K562 (cell line): ENCODE measurements around the gene MPC2. TPM values are rescaled to one million over a fixed set of nuclear protein-coding genes. Genes with fewer than 3 reads are reported as not detected.

Source experiments
- ATAC-seq: fragments of 200-7000 bp; cut with Tn5 transposase; 3 replicates; pipeline ENCODE4 v1.9.1; 2020; ENCODE audit warnings: moderate library complexity
- BruUV-seq: library from RNA; stranded (reverse); fragments of 400-500 nt; replicated peaks from 2 replicates; lab custom pipeline; 2021; lab: Mats Ljungman, UMichigan
- CTCF ChIA-PET: fragments of 300-600 bp; formaldehyde crosslinking; extraction: SDS; loops from one replicate; lab custom pipeline; 2021; ENCODE audit warnings: low intra/inter-chr PET ratio; lab: Yijun Ruan, JAX
- POLR2A ChIA-PET: fragments of 300-600, 350-650 bp; sonication (Branson Sonifier 250); formaldehyde crosslinking; extraction: SDS; loops from one replicate; lab custom pipeline; 2021; ENCODE audit warnings: antibody characterized with exemption, inconsistent platforms; lab: Yijun Ruan, JAX
- DNase-seq, 4 experiments: peaks; one replicate each; pipeline versions ENCODE4 v3.0.0 to v3.0.0-alpha.2; 2011 to 2018; ENCODE audit warnings: low spot score in 3 of 4, mixed read lengths in 3 of 4; ENCODE audit errors: extremely low read depth in 1 of 4
- FAIRE-seq: peaks from 2 replicates; lab custom pipeline; 2011; peaks lifted over from hg19 to GRCh38; lab: Jason Lieb, UNC
- H2AFZ ChIP-seq: 2 replicates; pipeline ENCODE4 v1.6.0; 2011; ENCODE audit warnings: low read depth, low read length, control low read depth, inconsistent platforms
- H3K27ac ChIP-seq: fragments of 200-600 bp; 3 replicates; pipeline ENCODE4 v1.8.0; 2011; ENCODE audit warnings: low read depth, mild to moderate bottlenecking, control low read depth, inconsistent platforms, low read length, moderate library complexity, mixed read lengths; ENCODE audit errors: extremely low read depth
- H3K27me3 ChIP-seq, 2 experiments: fragments of 300-600 bp in 1 of 2; 2 replicates in 1 of 2; 3 replicates in 1 of 2; pipeline versions ENCODE4 v1.6.0 to v1.8.0; 2011; ENCODE audit warnings: inconsistent platforms in 2 of 2, low read length in 2 of 2, mild to moderate bottlenecking in 1 of 2, mixed read lengths in 1 of 2, moderate library complexity in 1 of 2; ENCODE audit not compliant: control insufficient read depth in 2 of 2, insufficient read depth in 2 of 2
- H3K36me3 ChIP-seq: fragments of 300-600 bp; 3 replicates; pipeline ENCODE4 v1.8.0; 2011; ENCODE audit warnings: mild to moderate bottlenecking, low read length, inconsistent platforms; ENCODE audit not compliant: control insufficient read depth, insufficient read depth
- H3K4me1 ChIP-seq, 2 experiments: fragments of 200-600 bp in 1 of 2; replicated peaks in 1 of 2; 2 replicates in 1 of 2; 3 replicates in 1 of 2; pipeline versions ENCODE4 v1.5.1 to v1.8.0; 2011; ENCODE audit warnings: inconsistent platforms in 2 of 2, low read length in 2 of 2, mild to moderate bottlenecking in 1 of 2, mixed read lengths in 1 of 2, moderate library complexity in 1 of 2; ENCODE audit not compliant: control insufficient read depth in 2 of 2, insufficient read depth in 2 of 2
- H3K4me2 ChIP-seq: 2 replicates; pipeline ENCODE4 v1.6.1; 2011; ENCODE audit warnings: low read length, control low read depth, inconsistent platforms, mixed read lengths; ENCODE audit not compliant: insufficient read depth
- H3K4me3 ChIP-seq: fragments of 200-600 bp; sonication (generic), shearing (Covaris generic); 2 replicates; pipeline ENCODE4 v1.5.1; 2016; ENCODE audit warnings: control low read depth, inconsistent platforms
- H3K79me2 ChIP-seq: fragments of 200-600 bp; 3 replicates; pipeline ENCODE4 v1.8.0; 2011; ENCODE audit warnings: low read length, inconsistent platforms; ENCODE audit not compliant: control insufficient read depth, insufficient read depth
- H3K9ac ChIP-seq, 2 experiments: 2 replicates each; pipeline versions ENCODE4 v1.6.0 to v1.6.1; 2011; ENCODE audit warnings: low read depth in 2 of 2, low read length in 2 of 2, control low read depth in 1 of 2, inconsistent platforms in 1 of 2, mild to moderate bottlenecking in 1 of 2, mixed read lengths in 1 of 2; ENCODE audit not compliant: insufficient read depth in 1 of 2
- H3K9me1 ChIP-seq: one replicate; pipeline ENCODE4 v1.6.0; 2011; ENCODE audit warnings: inconsistent platforms, mild to moderate bottlenecking, low read length, moderate library complexity; ENCODE audit not compliant: control insufficient read depth, insufficient read depth
- H3K9me3 ChIP-seq: replicated peaks from 2 replicates; pipeline ENCODE4 v1.5.1; 2011; ENCODE audit warnings: low read depth, low read length, inconsistent platforms; ENCODE audit not compliant: control insufficient read depth, insufficient read depth
- H4K20me1 ChIP-seq: replicated peaks from 2 replicates; pipeline ENCODE4 v1.6.1; 2011; ENCODE audit warnings: low read length, inconsistent platforms, mixed read lengths; ENCODE audit not compliant: control insufficient read depth, insufficient read depth
- ARID2 ChIP-seq: fragments of 450-650 bp; IDR thresholded peaks from 2 replicates; pipeline ENCODE4 v1.6.1; 2017; ENCODE audit warnings: antibody characterized with exemption, mild to moderate bottlenecking
- E2F8 ChIP-seq: fragments of 450-650 bp; IDR thresholded peaks from 2 replicates; pipeline ENCODE4 v1.7.1; 2018; ENCODE audit warnings: mild to moderate bottlenecking, low read depth; ENCODE audit not compliant: partially characterized antibody
- FOXK2 ChIP-seq, 2 experiments: fragments of 450-650 bp; IDR thresholded peaks in 1 of 2; conservative IDR thresholded peaks in 1 of 2; 2 replicates each; pipeline ENCODE4 v1.6.1; 2016; ENCODE audit warnings: low read depth in 2 of 2, mild to moderate bottlenecking in 1 of 2
- MAZ ChIP-seq, 2 experiments: fragments of 450-650 bp in 1 of 2; sonication (generic) in 1 of 2; formaldehyde crosslinking; IDR thresholded peaks in 1 of 2; conservative IDR thresholded peaks in 1 of 2; 2 replicates each; pipeline versions ENCODE4 v1.4.0 to v1.5.0; 2020; ENCODE audit warnings: mild to moderate bottlenecking in 1 of 2, missing genetic modification reagents in 1 of 2
- MEIS2 ChIP-seq: fragments of 450-650 bp; IDR thresholded peaks from 2 replicates; pipeline ENCODE4 v1.6.1; 2014; ENCODE audit warnings: mild to moderate bottlenecking; ENCODE audit not compliant: partially characterized antibody
- MLLT1 ChIP-seq, 2 experiments: fragments of 450-650 bp; IDR thresholded peaks; 2 replicates each; pipeline ENCODE4 v1.6.1; 2016
- MYC ChIP-seq, 2 experiments: fragments of 250-450 bp in 1 of 2; sonication (Bioruptor Pico) in 1 of 2; IDR thresholded peaks; 2 replicates each; pipeline versions ENCODE4 v1.5.1 to v1.6.1; 2012 to 2021; ENCODE audit warnings: low read depth in 2 of 2, borderline replicate concordance in 1 of 2, improper control_type of control experiment in 1 of 2, low read length in 1 of 2, mild to moderate bottlenecking in 1 of 2, moderate library complexity in 1 of 2
- NEUROD1 ChIP-seq: fragments of 150-350 bp; IDR thresholded peaks from 2 replicates; pipeline ENCODE4 v1.6.1; 2014; ENCODE audit warnings: borderline replicate concordance, low read length, low read depth; ENCODE audit not compliant: partially characterized antibody
- NKRF ChIP-seq: fragments of 450-650 bp; IDR thresholded peaks from 2 replicates; pipeline ENCODE4 v1.6.1; 2016; ENCODE audit warnings: borderline replicate concordance
- POLR2H ChIP-seq: IDR thresholded peaks from 2 replicates; pipeline ENCODE4 v1.6.1; 2016; ENCODE audit warnings: missing genetic modification characterization, low read depth, mild to moderate bottlenecking, control low read depth, missing compliant biosample characterization, moderate library complexity
- TARDBP ChIP-seq: fragments of 450-650 bp; IDR thresholded peaks from 2 replicates; pipeline ENCODE4 v1.6.1; 2016
- WGBS: fragments of 100-300 bp; shearing (Covaris generic); methylation state at CpG from one replicate; pipeline ENCODE4 v1.1.6; 2016; ENCODE audit warnings: low coverage, mixed read lengths; ENCODE audit not compliant: insufficient coverage; ENCODE audit errors: missing lambda C conversion rate; 5-methylcytosine and 5-hydroxymethylcytosine counted together
- in situ Hi-C: fragments of 300-500 bp; cut with MboI; formaldehyde crosslinking; loops from 4 replicates; pipeline ENCODE4 v1.15.0; 2018; ENCODE audit warnings: inconsistent platforms, mixed read lengths
- intact Hi-C: fragments of 100-400 bp; cut with micrococcal nuclease; formaldehyde crosslinking; loops from 2 replicates; pipeline ENCODE4 v1.14.2; 2022
- polyA plus RNA-seq, 8 experiments: library from polyadenylated mRNA; depleted of rRNA in 4 of 8; stranded (reverse) in 5 of 8; unstranded in 3 of 8; fragments of >200 nt; fragmentation: Nextera tagmentation in 2 of 8; fragmentation: Illumina TruSeq in 1 of 8; extraction: Ambion mirVana in 2 of 8; extraction: Trizol in 1 of 8; gene quantifications; 2 replicates each; pipeline versions ENCODE4 v1.2.1 to v1.2.3, GENCODE V29; 2011 to 2014; ENCODE audit warnings: inconsistent platforms in 1 of 8, missing spikeins in 1 of 8
- total RNA-seq, 7 experiments: library from RNA; depleted of rRNA in 6 of 7; stranded (reverse); fragments of >200 nt in 6 of 7; fragmentation: Illumina TruSeq in 2 of 7; extraction: Trizol in 2 of 7; gene quantifications; 2 replicates each; pipeline versions ENCODE4 v1.2.1 to v1.2.3, GENCODE V29; 2011 to 2021; ENCODE audit warnings: low replicate concordance in 1 of 7

Gene MPC2
- total and polyA plus RNA-seq, 9 of the 15 experiments (the other 6 are each of a cell fraction or from before 2014, with no cell fraction given), result 70.7 to 179 (median 144) TPM

GRCh38 chr1:167938080-167938636 lies 1.3 kb upstream of the MPC2 start:
- H3K4me3 ChIP-seq, result peak overlapping the region; percentile 81
- BruUV-seq, result no TSS peak
- 0 out of 2 replicates have a peak, but pooled peaks cover 9% of the 10 kb centered on the region for H4K20me1 ChIP-seq
- POLR2A ChIA-PET, result interaction anchor here (0.9 to 3.1 kb wide), 4 partner anchors 10 to 48 kb away, joined by 3 to 24 read pairs (median 9); no protein-coding TSS in a partner anchor
- in situ Hi-C loops, result no loop called here
- no peaks in the 10 kb centered on the region for H3K27me3 ChIP-seq
- FAIRE-seq, result no peak
- intact Hi-C loops, result loop anchor here (5.0 to 10.0 kb wide), 6 partner anchors 116 to 386 kb away; partner anchors contain the start of genes CREG1 and RCSD1
- ATAC-seq, result peak; percentile 5; the same call in 1 of the 3 replicates
- peak overlapping the region; percentile 98 for H3K27ac ChIP-seq
- CTCF ChIA-PET, result no interaction called here
- peak overlapping the region in 1 of 2 experiments; percentile 97; a peak in 3 of 4 replicates for H3K9ac ChIP-seq
- no peaks in the 10 kb centered on the region for H3K9me1 ChIP-seq
- under 1% methylated on average over 5 of the region's 5 CpGs for WGBS
- DNase-seq, result peak in 2 of 4 experiments; percentile 27 to 53
- peaks cover 16% of the 10 kb centered on the region for H3K36me3 ChIP-seq
- H2AFZ ChIP-seq, result no peak overlapping the region
- no peaks in the 10 kb centered on the region for H3K9me3 ChIP-seq
- peaks cover 97% of the 10 kb centered on the region for H3K79me2 ChIP-seq
- H3K4me2 ChIP-seq, result peak overlapping the region; percentile 69
- peaks cover 8 to 9% of the 10 kb centered on the region in 2 experiments; a peak in 4 of 5 replicates for H3K4me1 ChIP-seq
- peak; percentile 14 for TF ChIP-seq MEIS2
- peak in 1 of 2 experiments; percentile 16; a peak in 1 of 4 replicates for TF ChIP-seq MAZ (CRISPR knock-in tag; conservative IDR thresholded peaks at IDR 0.05 in 1 of 2, IDR thresholded peaks at IDR 0.05 in 1 of 2)
- TF ChIP-seq MLLT1 (IDR thresholded peaks at IDR 0.05), result peak in 1 of 2 experiments; percentile 71; a peak in 2 of 4 replicates
- 0 out of 2 replicates have a peak, but pooled peaks have one; percentile 39 for TF ChIP-seq POLR2H (tag)
- TF ChIP-seq FOXK2 (conservative IDR thresholded peaks at IDR 0.05 in 1 of 2, IDR thresholded peaks at IDR 0.05 in 1 of 2; ENCODE audit: low read depth in 2 of 2), result peak; percentile 55 to 62; a peak in 3 of 4 replicates
- peak; percentile 44; the same call in 1 of the 2 replicates for TF ChIP-seq ARID2
- TF ChIP-seq MYC (IDR thresholded peaks at IDR 0.05; ENCODE audit: low read depth, low read length), result no peak
- TF ChIP-seq MYC (CRISPR knock-in tag; IDR thresholded peaks at IDR 0.05; ENCODE audit: borderline replicate concordance, low read depth), result no peak
- peak; percentile 23 for TF ChIP-seq E2F8
- TF ChIP-seq NEUROD1, result no peak
- TF ChIP-seq TARDBP, result no peak
- peak; percentile 14; the same call in 1 of the 2 replicates for TF ChIP-seq NKRF
